H1 (cell line): ENCODE data around the gene POLR3C. TPM values are rescaled to one million over a fixed set of nuclear protein-coding genes. Genes with fewer than 3 reads are reported as not detected.

Experiments used
- CTCF ChIA-PET: fragments of 300-600 bp; sonication (Branson Sonifier 250); formaldehyde crosslinking; loops from one replicate; lab custom pipeline; 2021; ENCODE audit not compliant: partially characterized antibody; lab: Charles Lee
- POLR2A ChIA-PET: fragments of 300-600 bp; sonication (Branson Sonifier 250); formaldehyde crosslinking; loops from one replicate; lab custom pipeline; 2021; ENCODE audit warnings: inconsistent platforms; ENCODE audit not compliant: partially characterized antibody; lab: Charles Lee
- DNase-seq, 2 experiments: peaks; one replicate each; pipeline versions ENCODE4 v3.0.0 to v3.0.0-alpha.2; 2010 to 2022; ENCODE audit warnings: low spot score in 2 of 2, low read depth in 1 of 2, mixed read lengths in 1 of 2
- FAIRE-seq: peaks from 2 replicates; lab custom pipeline; 2011; peaks lifted over from hg19 to GRCh38; lab: Jason Lieb, UNC
- H2AFZ ChIP-seq: 2 replicates; pipeline ENCODE4 v1.8.1; 2012; ENCODE audit warnings: low read length, inconsistent platforms
- H2AK5ac ChIP-seq: 2 replicates; pipeline ENCODE4 v1.6.1; 2013; ENCODE audit warnings: low read depth, low read length
- H2BK120ac ChIP-seq: replicated peaks from 2 replicates; pipeline ENCODE3; 2013; ENCODE audit warnings: low read depth, low read length, inconsistent platforms
- H2BK12ac ChIP-seq: 2 replicates; pipeline ENCODE4 v1.6.1; 2013; ENCODE audit warnings: low read depth, low read length
- H2BK15ac ChIP-seq: 2 replicates; pipeline ENCODE4 v1.6.1; 2013; ENCODE audit warnings: low read length
- H2BK20ac ChIP-seq: 2 replicates; pipeline ENCODE4 v1.6.1; 2013; ENCODE audit warnings: low read length
- H2BK5ac ChIP-seq: 2 replicates; pipeline ENCODE4 v1.6.1; 2013; ENCODE audit warnings: low read depth, low read length
- H3K14ac ChIP-seq: 2 replicates; pipeline ENCODE4 v1.6.1; 2013; ENCODE audit warnings: inconsistent platforms; ENCODE audit not compliant: insufficient read length
- H3K18ac ChIP-seq: 2 replicates; pipeline ENCODE4 v1.6.1; 2013; ENCODE audit warnings: low read length; ENCODE audit errors: extremely low read depth
- H3K23ac ChIP-seq: 2 replicates; pipeline ENCODE4 v1.6.1; 2013; ENCODE audit warnings: inconsistent platforms; ENCODE audit not compliant: insufficient read length
- H3K23me2 ChIP-seq: 2 replicates; pipeline ENCODE4 v1.6.1; 2013; ENCODE audit warnings: low read depth, low read length
- H3K27ac ChIP-seq: 2 replicates; pipeline ENCODE4 v1.6.1; 2011; ENCODE audit warnings: low read depth, low read length, inconsistent platforms
- H3K27me3 ChIP-seq, 4 experiments: replicated peaks in 1 of 4; 1 replicate in 1 of 4; 2 replicates in 3 of 4; pipeline versions ENCODE4 v1.6.1 to v1.8.1; 2011 to 2013; ENCODE audit warnings: low read length in 3 of 4, mild to moderate bottlenecking in 3 of 4, inconsistent platforms in 2 of 4, mixed read lengths in 2 of 4, moderate library complexity in 1 of 4; ENCODE audit not compliant: control insufficient read depth in 3 of 4, insufficient read depth in 3 of 4; ENCODE audit errors: extremely low read depth in 1 of 4
- H3K36me3 ChIP-seq, 4 experiments: 2 replicates each; pipeline versions ENCODE4 v1.6.1 to v1.8.1; 2011 to 2013; ENCODE audit warnings: mild to moderate bottlenecking in 4 of 4, low read length in 3 of 4, moderate library complexity in 2 of 4, control low read depth in 1 of 4, inconsistent platforms in 1 of 4; ENCODE audit not compliant: insufficient read depth in 4 of 4, control insufficient read depth in 2 of 4
- H3K4ac ChIP-seq: replicated peaks from 2 replicates; pipeline ENCODE3; 2013; ENCODE audit warnings: low read length, low read depth, mixed read lengths, inconsistent platforms; ENCODE audit not compliant: insufficient read length
- H3K4me1 ChIP-seq, 4 experiments: replicated peaks in 1 of 4; 1 replicate in 1 of 4; 2 replicates in 3 of 4; pipeline versions ENCODE4 v1.6.1 to v1.8.1; 2011 to 2013; ENCODE audit warnings: low read length in 3 of 4, inconsistent platforms in 2 of 4, mixed read lengths in 1 of 4; ENCODE audit not compliant: insufficient read depth in 4 of 4, control insufficient read depth in 3 of 4
- H3K4me2 ChIP-seq, 2 experiments: 2 replicates each; pipeline versions ENCODE4 v1.6.1 to v1.8.1; 2011 to 2013; ENCODE audit warnings: low read depth in 2 of 2, low read length in 2 of 2, control low read depth in 1 of 2, inconsistent platforms in 1 of 2, mild to moderate bottlenecking in 1 of 2; ENCODE audit not compliant: insufficient read depth in 1 of 2
- H3K4me3 ChIP-seq, 4 experiments: fragments of 200-600, 300-600 bp in 1 of 4; sonication (generic), shearing (Covaris generic), sonication (Bioruptor Twin) in 1 of 4; 2 replicates each; pipeline versions ENCODE4 v1.5.1 to v1.8.1; 2011 to 2016; ENCODE audit warnings: low read length in 4 of 4, low read depth in 3 of 4, control low read depth in 2 of 4, inconsistent platforms in 2 of 4, mild to moderate bottlenecking in 2 of 4, mixed read lengths in 1 of 4, moderate library complexity in 1 of 4; ENCODE audit not compliant: insufficient read depth in 2 of 4; ENCODE audit errors: extremely low read depth in 1 of 4
- H3K56ac ChIP-seq: replicated peaks from 2 replicates; pipeline ENCODE3; 2013; ENCODE audit warnings: low read depth, mild to moderate bottlenecking, mixed read lengths, low read length, inconsistent platforms; ENCODE audit not compliant: insufficient read length
- H3K79me1 ChIP-seq: 2 replicates; pipeline ENCODE4 v1.6.1; 2013; ENCODE audit warnings: low read depth, low read length, control low read depth
- H3K79me2 ChIP-seq, 2 experiments: 2 replicates each; pipeline versions ENCODE4 v1.6.1 to v1.8.1; 2012 to 2013; ENCODE audit warnings: low read length in 2 of 2, mild to moderate bottlenecking in 2 of 2, inconsistent platforms in 1 of 2; ENCODE audit not compliant: insufficient read depth in 2 of 2, control insufficient read depth in 1 of 2
- H3K9ac ChIP-seq, 4 experiments: replicated peaks in 1 of 4; 1 replicate in 1 of 4; 2 replicates in 3 of 4; pipeline versions ENCODE4 v1.6.1 to v1.8.1; 2011 to 2013; ENCODE audit warnings: low read depth in 3 of 4, low read length in 3 of 4, control low read depth in 2 of 4, mild to moderate bottlenecking in 2 of 4, moderate library complexity in 2 of 4, inconsistent platforms in 1 of 4; ENCODE audit errors: extremely low read depth in 1 of 4
- H3K9me3 ChIP-seq, 2 experiments: 2 replicates each; pipeline versions ENCODE4 v1.6.1 to v1.8.1; 2012 to 2013; ENCODE audit warnings: mild to moderate bottlenecking in 2 of 2, moderate library complexity in 2 of 2, control low read depth in 1 of 2, inconsistent platforms in 1 of 2, low read depth in 1 of 2, low read length in 1 of 2, mixed read lengths in 1 of 2; ENCODE audit not compliant: insufficient read depth in 2 of 2
- H4K20me1 ChIP-seq, 2 experiments: replicated peaks in 1 of 2; 2 replicates each; pipeline versions ENCODE3 to v1.8.1; 2011 to 2013; ENCODE audit warnings: inconsistent platforms in 2 of 2, low read length in 2 of 2, mild to moderate bottlenecking in 1 of 2; ENCODE audit not compliant: insufficient read depth in 2 of 2, control insufficient read depth in 1 of 2
- H4K5ac ChIP-seq: 2 replicates; pipeline ENCODE4 v1.6.1; 2013; ENCODE audit warnings: low read length, low read depth, mixed read lengths, inconsistent platforms; ENCODE audit not compliant: insufficient read length
- H4K8ac ChIP-seq: 2 replicates; pipeline ENCODE4 v1.8.0; 2013; ENCODE audit warnings: mild to moderate bottlenecking, moderate library complexity, low read length, inconsistent platforms; ENCODE audit not compliant: insufficient read depth; ENCODE audit errors: extremely low read depth
- H4K91ac ChIP-seq: replicated peaks from 2 replicates; pipeline ENCODE3; 2013; ENCODE audit warnings: low read length, mixed read lengths, inconsistent platforms; ENCODE audit not compliant: insufficient read length
- ATF2 ChIP-seq: IDR thresholded peaks from 2 replicates; pipeline ENCODE4 v1.6.1; 2012; ENCODE audit warnings: low read length, inconsistent platforms
- MAX ChIP-seq: IDR thresholded peaks from 2 replicates; pipeline ENCODE4 v1.6.1; 2012; ENCODE audit warnings: inconsistent platforms
- RBBP5 ChIP-seq: IDR thresholded peaks from 2 replicates; pipeline ENCODE4 v1.7.1; 2012; ENCODE audit warnings: low read depth, mild to moderate bottlenecking, inconsistent platforms, low read length, moderate library complexity, borderline replicate concordance
- YY1 ChIP-seq: IDR thresholded peaks from 2 replicates; pipeline ENCODE4 v1.6.1; 2011; ENCODE audit warnings: low read depth, mild to moderate bottlenecking, low read length
- WGBS, 2 experiments: shearing (Covaris generic) in 1 of 2; methylation state at CpG; one replicate each; pipeline versions ENCODE4 v1.1.6 to v1.1.7; 2013 to 2015; ENCODE audit warnings: low lambda C conversion rate in 2 of 2, mixed read lengths in 2 of 2, inconsistent platforms in 1 of 2, low coverage in 1 of 2, missing lambda C conversion rate in 1 of 2; ENCODE audit not compliant: insufficient replicate concordance in 2 of 2, insufficient coverage in 1 of 2, insufficient read length in 1 of 2; ENCODE audit errors: extremely low coverage in 1 of 2, missing lambda C conversion rate in 1 of 2; 5-methylcytosine and 5-hydroxymethylcytosine counted together
- polyA plus RNA-seq, 7 experiments: library from polyadenylated mRNA; depleted of rRNA in 3 of 7; stranded (reverse) in 5 of 7; unstranded in 2 of 7; fragments of >200 nt in 5 of 7; fragments of 200-250 nt in 2 of 7; gene quantifications; 1 replicate in 5 of 7; 2 replicates in 1 of 7; 4 replicates in 1 of 7; pipeline versions ENCODE4 v1.2.1 to v1.2.3, GENCODE V29; 2011 to 2013; ENCODE audit warnings: missing spikeins in 2 of 7, mixed read lengths in 2 of 7
- total RNA-seq: library from RNA; stranded (reverse); fragmentation: NEBNext Ultra II Directional; extraction: Animal tissue kit (Norgen Biotek cat#: 25700); gene quantifications from 2 replicates; pipeline ENCODE4 v1.2.1, GENCODE V29; 2021

Gene POLR3C
- total and polyA plus RNA-seq, 2 of the 8 experiments (the other 6 are each of a cell fraction or from before 2014, with no cell fraction given) = 26.8 TPM

- no peak for DNase-seq
- Histone ChIP-seq H3K27ac (no peak overlapping the region), H3K79me2 (no peaks in the 10 kb centered on the region), H2BK15ac (peak overlapping the region; percentile 75; the same call in 1 of the 2 replicates), H3K56ac (no peak overlapping the region), H3K4me1 (peaks cover 0 to 10% (median 6%) of the 10 kb centered on the region in 4 experiments; a peak in 5 of 7 replicates), H4K8ac (no peak overlapping the region), H3K79me1 (no peaks in the 10 kb centered on the region), H3K23ac (no peak overlapping the region), H2BK20ac (no peak overlapping the region), H3K9me3 (no peaks in the 10 kb centered on the region), H2BK5ac (no peak overlapping the region), H4K91ac (no peak overlapping the region), H2AFZ (no peak overlapping the region), H3K27me3 (peaks cover 0 to 9% (median 7%) of the 10 kb centered on the region in 4 experiments; a peak in 6 of 7 replicates), H3K23me2 (no peaks in the 10 kb centered on the region), H3K4me2 (no peak overlapping the region), H2AK5ac (no peak overlapping the region), H3K9ac (no peak overlapping the region), H4K5ac (no peak overlapping the region), H3K4ac (no peak overlapping the region), H2BK120ac (no peak overlapping the region), H3K4me3 (no peak overlapping the region), H3K18ac (no peak overlapping the region), H4K20me1 (no peaks in the 10 kb centered on the region), H3K14ac (no peak overlapping the region), H2BK12ac (no peak overlapping the region), H3K36me3 (no peaks in the 10 kb centered on the region)
- ChIA-PET POLR2A (interaction anchor here (0.8 to 2.7 kb wide), 3 partner anchors 14 to 49 kb away, joined by 3 to 10 read pairs (median 6); partner anchors contain the start of genes PIAS3 and RBM8A), CTCF (interaction anchor here (4.0 to 6.5 kb wide), 2 partner anchors 14 to 32 kb away, joined by 30 to 62 read pairs; partner anchors contain the start of gene NUDT17)
- no peak for TF ChIP-seq ATF2
- no peak for TF ChIP-seq YY1
- TF ChIP-seq MAX = no peak
- TF ChIP-seq RBBP5 = no peak
- FAIRE-seq = no peak
- 89% methylated on average over 6 of the region's 7 CpGs; no CpG with 5 or more reads in 1 of the 2 experiments for WGBS, 2 experiments
Observed at GRCh38 chr1:145877923-145878486, 54.0 kb downstream of the POLR3C start.
